HG03039 (cell line): ENCODE measurements around the gene REX1BD.
"Not testable (repeated sequence)": the region's sequence is repeated elsewhere in the genome, so short reads cannot be mapped to it uniquely, and the experiment has no call there.

Experiments
- ATAC-seq: cut with Tn5 transposase; IDR thresholded peaks from one replicate; pipeline ENCODE4 v1.9.1; 2021; ENCODE audit warnings: mild to moderate bottlenecking, moderate library complexity; ENCODE audit not compliant: unreplicated experiment

Gene REX1BD

GRCh38 chr19:18588611-18589379, at the start of gene REX1BD:
REX1BD (plus strand) TSS chr19:18588798; CDS start chr19:18588802, 4 bp downstream.
- peak; percentile 75 for ATAC-seq

DNA sequence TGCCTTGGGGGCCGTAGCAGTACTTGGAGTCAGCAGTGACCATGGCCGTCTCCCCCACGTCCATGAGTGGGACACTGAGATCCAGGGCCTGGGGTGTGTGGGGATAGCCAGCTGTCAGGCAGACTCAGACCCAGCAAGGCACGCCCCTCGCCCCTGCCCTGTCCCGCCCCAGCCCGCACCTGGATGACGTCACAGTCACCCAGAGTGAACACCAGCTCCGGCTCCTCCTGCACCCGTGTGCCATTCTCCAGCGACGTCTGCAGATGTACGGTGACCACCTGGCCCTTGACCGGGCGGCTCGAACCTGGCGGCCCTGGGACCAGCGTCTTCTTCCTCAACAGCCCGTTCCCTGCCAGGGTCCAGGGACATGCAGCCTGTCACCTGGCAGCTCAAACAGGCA, 49.2 kb upstream of the REX1BD start:
- no peak for ATAC-seq

DNA sequence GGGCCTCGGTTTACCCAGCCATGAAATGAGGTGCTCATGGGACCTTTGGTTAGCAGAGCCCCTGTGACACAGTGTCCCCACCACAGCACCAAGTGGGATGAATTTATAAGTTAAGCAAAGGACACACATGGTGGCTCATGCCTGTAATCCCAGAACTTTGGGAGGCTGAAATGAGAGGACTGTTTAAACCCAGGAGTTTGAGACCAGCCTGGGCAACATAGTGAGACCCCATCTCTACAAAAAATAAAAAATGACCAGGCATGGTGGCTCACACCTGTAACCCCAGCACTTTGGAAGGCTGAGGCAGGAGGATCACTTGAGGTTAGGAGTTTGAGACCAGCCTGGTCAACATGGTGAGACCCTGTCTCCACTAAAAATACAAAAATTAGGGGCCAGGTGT, 48.4 kb upstream of the REX1BD start:
- not testable (repeated sequence) for ATAC-seq

GRCh38 chr19:18541258-18541991, 47.2 kb upstream of the REX1BD start:
- ATAC-seq = no peak

- ATAC-seq = no peak
Measured at GRCh38 chr19:18541992-18542940, 46.3 kb upstream of the REX1BD start.

- peak; percentile 95 for ATAC-seq
Measured at GRCh38 chr19:18542941-18543813, 45.4 kb upstream of the REX1BD start, which contains the start of gene FKBP8. FKBP8 (minus strand) TSS chr19:18543573; CDS start chr19:18541970, 1,603 bp downstream.

DNA sequence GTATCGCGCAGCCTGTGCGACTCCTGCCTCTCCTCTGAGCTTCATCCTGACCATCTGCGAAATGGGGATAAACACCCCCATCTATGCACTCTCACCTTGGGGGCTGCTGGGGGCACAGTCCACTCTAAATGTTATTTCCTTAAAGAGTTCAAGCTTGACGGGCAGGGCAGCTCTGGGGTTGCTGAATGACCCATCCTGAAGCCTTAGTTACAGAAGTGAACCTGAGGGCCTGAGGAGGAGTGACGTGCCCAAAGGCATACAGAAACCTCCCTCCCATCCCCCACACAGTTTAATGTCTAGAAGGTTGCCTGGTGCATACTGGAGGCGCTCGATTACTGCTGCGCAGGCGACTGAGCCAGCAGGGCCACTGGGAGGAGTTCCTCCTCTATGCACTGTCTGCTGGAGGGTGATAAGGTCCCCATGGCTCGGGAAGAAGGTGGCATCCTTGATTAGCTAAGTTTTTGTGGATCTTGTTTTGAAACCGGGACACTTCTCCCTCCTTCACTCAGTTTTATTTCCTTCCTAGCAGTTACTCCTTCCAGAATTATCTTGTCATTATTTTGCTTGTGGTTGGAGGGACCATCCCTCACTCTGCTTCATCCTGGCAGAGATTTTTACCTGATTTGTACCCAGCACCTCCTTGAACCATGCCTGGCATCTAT, 44.7 kb upstream of the REX1BD start:
- ATAC-seq = peak; percentile 44

GRCh38 chr19:18551631-18552030, 37.0 kb upstream of the REX1BD start:
- no peak for ATAC-seq

- ATAC-seq = peak; percentile 91
Measured at GRCh38 chr19:18557411-18558201, 31.0 kb upstream of the REX1BD start, which contains the start of gene KXD1. KXD1 (plus strand) TSS chr19:18557870; CDS start chr19:18562057, 4,187 bp downstream.

GRCh38 chr19:18558202-18558555, 30.4 kb upstream of the REX1BD start:
- no peak for ATAC-seq

DNA sequence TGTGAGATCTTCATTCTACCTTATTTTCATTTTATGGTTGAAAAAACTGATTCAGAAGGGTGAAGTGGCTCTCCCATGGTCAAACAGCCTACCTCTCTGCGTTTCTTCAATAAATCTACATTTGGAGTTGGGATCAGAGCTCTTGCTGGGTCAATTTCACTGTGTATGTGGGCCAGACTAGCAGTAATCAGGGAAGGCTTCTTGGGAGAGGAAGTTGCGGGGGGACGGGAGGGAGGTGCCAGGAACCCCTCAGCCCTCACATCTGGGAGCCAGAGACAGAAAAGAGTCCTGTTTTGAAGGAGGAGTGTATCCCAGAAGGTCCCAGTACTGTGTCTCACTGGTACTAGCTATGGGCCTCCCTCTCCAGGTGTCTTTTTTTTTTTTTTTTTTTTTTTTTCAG, 30.0 kb upstream of the REX1BD start:
- no peak for ATAC-seq

GRCh38 chr19:18559685-18560084, 28.9 kb upstream of the REX1BD start:
- ATAC-seq = no peak

- ATAC-seq = no peak
Measured at GRCh38 chr19:18562086-18562485, 26.5 kb upstream of the REX1BD start.

DNA sequence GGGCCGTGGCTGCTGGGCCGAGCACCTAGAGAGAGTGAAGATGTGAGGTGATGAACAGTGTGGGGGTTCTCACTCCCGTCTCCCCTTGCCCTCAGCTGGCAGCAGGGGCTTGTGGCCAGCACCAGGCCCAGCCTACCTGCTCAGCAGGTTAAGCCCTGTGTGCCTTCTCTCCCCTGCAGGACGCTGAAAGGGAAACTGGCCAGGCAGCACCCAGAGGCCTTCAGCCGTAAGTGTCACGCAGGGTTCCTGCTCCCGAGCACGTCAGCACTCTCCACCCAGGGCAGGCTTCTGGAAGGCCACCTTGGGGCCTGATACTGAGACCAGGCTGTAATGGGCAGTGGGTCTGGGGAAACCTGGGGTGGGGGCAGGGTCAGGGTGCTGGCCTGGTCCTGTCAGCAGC, 21.6 kb upstream of the REX1BD start:
- ATAC-seq = no peak

- ATAC-seq = no peak
Measured at GRCh38 chr19:18568367-18568766, 20.2 kb upstream of the REX1BD start.

DNA sequence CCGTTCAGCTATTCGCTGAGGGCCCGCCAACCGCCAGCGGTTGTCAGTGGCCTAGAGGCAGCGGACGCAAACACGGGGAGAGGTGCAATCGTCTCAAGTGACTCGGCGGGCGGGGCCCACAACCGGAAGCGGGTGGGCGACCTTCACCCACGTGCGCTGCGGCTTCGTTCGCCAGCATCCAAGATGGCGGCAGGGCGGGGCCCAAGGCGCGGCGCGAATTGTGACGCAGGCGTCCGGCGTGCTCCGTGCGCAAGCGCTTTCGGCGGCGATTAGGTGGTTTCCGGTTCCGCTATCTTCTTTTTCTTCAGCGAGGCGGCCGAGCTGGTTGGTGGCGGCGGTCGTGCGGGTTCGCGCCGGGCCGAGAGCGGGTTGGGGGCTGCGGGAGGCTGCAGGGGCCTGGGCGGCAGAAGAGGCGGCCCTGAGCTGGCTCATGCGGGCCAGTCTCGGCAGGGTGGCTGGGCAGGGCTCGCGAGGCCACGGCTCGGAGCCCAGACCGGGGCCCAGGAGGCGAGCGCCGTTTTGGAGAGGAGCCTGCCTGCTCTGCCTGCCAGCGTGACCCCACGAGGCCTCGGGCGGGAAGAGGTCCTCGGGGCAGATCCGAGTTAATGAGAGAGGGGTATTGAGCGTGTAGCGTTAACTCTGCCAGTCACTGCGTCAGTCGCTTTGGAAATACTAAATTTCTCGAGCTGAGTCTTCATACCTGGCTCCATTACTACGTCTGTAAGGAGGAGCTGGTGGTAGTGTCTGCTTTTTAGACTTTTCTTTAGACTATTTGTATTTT, 16.8 kb upstream of the REX1BD start, which contains the start of gene UBA52:
Gene UBA52 (plus strand): TSS at position 294 of the 781 bp plus-strand sequence. CDS start 1,444 bp downstream, outside the sequence.
- peak; percentile 79 for ATAC-seq

DNA sequence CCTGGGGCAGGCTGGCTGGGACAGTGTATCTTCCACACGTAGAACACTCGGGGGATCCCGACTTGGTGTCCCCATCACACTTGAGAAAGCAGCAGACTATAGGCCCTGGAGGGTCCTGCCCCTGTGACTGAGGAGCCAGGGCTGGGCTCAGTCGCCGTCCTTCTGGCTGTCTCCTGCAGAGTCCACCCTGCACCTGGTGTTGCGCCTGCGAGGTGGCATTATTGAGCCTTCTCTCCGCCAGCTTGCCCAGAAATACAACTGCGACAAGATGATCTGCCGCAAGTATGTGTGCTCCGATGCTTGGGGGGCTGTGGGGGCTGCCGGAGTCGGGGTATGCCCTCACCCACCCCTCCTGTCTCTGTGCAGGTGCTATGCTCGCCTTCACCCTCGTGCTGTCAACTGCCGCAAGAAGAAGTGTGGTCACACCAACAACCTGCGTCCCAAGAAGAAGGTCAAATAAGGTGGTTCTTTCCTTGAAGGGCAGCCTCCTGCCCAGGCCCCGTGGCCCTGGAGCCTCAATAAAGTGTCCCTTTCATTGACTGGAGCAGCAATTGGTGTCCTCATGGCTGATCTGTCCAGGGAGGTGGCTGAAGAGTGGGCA, 13.8 kb upstream of the REX1BD start:
- no peak for ATAC-seq
